Epithelial cell of proximal tubule (primary cell): ENCODE measurements around the gene AKAP6. TPM values are rescaled to one million over a fixed set of nuclear protein-coding genes. Genes with fewer than 3 reads are reported as not detected.

ENCODE experiments used
- DNase-seq: peaks from one replicate; pipeline ENCODE4 v3.0.0-alpha.2; 2011; ENCODE audit warnings: low read depth
- H3K4me3 ChIP-seq: 2 replicates; pipeline ENCODE4 v1.5.1; 2011; ENCODE audit warnings: low read depth, mild to moderate bottlenecking, low read length
- total RNA-seq: library from RNA; depleted of rRNA; stranded (reverse); fragments of >200 nt; gene quantifications from 2 replicates; pipeline ENCODE4 v1.2.3, GENCODE V29; 2015
- TF ChIP-seq, protein P1 (sequence below): conservative IDR thresholded peaks from 2 replicates; pipeline ENCODE4 v1.5.1; 2012; ENCODE audit warnings: low read depth, mild to moderate bottlenecking, low read length

The AKAP6 gene
- total RNA-seq, 1 donor from 2014 or later: 4.6 TPM

DNA sequence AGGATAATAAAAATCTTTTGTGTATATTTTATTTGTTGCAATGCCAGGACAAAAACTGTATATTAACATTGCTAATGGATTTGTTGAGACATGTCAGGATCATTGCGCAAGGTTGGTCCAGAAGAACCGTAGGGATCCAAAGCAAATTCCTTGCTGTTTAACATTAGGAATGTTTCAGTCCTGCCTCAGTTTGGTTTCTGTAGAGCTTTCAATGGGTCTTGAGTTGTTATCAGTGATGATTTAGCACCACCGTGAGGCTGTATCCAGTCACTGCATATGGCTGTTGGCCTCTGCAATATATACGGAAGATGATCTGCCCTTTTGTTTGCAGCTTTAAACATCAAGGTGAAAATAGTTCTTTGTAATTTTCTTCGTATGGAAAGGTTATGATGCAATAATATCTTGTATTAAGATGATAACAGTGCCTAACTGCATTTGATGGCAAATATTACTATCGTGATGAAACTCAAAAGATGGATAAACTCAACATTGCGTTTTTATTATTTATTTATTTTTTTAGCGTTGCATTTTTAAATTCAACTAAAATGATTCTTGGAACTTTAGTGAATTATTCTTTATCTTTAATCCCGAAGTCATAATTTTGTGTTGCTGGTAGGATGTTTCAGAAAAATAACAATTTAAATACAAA lies 231.2 kb downstream of the AKAP6 start:
- peak; percentile 33 for DNase-seq
- no peak overlapping the region for H3K4me3 ChIP-seq
- TF ChIP-seq, protein P1, sequence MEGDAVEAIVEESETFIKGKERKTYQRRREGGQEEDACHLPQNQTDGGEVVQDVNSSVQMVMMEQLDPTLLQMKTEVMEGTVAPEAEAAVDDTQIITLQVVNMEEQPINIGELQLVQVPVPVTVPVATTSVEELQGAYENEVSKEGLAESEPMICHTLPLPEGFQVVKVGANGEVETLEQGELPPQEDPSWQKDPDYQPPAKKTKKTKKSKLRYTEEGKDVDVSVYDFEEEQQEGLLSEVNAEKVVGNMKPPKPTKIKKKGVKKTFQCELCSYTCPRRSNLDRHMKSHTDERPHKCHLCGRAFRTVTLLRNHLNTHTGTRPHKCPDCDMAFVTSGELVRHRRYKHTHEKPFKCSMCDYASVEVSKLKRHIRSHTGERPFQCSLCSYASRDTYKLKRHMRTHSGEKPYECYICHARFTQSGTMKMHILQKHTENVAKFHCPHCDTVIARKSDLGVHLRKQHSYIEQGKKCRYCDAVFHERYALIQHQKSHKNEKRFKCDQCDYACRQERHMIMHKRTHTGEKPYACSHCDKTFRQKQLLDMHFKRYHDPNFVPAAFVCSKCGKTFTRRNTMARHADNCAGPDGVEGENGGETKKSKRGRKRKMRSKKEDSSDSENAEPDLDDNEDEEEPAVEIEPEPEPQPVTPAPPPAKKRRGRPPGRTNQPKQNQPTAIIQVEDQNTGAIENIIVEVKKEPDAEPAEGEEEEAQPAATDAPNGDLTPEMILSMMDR: peak; percentile 92

DNA sequence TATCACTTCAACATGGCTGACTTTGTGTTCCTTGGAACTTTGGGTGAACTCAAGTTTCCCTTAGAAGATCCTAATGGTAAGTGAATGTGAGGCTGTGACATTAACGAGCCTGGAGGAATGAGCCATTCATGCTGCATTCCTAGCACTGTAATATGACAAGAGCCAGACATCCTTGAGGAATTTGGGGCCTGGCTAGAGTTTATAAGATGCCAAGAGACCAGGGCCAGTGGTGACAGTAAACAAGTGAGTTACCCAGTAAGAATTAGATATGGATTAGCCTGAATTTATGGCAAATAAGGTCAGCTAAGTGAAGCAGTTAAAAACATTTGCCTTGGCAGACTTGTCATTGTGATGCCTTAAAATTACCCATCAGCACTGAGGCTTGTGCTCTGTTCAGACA lies 232.4 kb downstream of the AKAP6 start:
- no peak overlapping the region for H3K4me3 ChIP-seq
- TF ChIP-seq, protein P1: no peak
- no peak for DNase-seq

DNA sequence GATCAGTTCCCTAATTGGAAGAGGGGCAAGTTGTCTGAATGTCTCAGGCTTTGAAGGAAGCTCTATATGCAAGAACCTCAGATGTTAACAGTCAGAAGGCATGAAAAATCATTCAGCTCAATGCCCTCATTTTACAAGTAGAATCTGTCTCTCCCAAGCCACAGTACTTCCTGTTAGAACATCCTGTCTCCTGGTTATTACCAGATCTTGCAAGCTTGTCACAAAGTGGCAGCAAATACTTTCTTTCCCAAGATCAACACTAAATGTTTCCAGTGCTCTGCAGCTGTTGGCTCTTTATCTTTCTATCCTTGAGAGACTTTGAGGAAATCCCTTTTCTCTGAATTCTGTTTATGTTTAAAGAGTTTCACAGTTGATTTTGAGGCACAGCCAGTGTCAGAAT lies 235.5 kb downstream of the AKAP6 start:
- no peak overlapping the region for H3K4me3 ChIP-seq
- TF ChIP-seq, protein P1: no peak
- DNase-seq: no peak

DNA sequence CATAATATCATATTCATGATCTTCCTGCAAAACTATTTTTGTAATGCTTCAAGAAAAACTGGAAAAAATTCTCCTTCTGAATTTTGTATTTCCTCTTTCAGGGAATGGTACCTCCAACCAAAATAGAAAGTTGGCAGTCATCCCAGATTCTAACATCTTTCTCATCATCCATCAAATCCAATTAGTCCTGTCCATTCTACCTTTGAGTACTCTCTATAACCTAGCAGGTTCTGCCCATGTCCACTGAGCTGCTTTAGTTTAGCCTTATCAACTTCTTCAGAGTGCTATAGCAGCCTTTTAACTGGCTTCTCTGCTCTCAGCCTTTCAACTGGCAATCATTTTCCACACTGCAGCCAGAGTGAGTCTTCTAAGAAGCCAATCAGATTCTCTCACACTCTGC lies 236.2 kb downstream of the AKAP6 start:
- H3K4me3 ChIP-seq: no peak overlapping the region
- TF ChIP-seq, protein P1: no peak
- no peak for DNase-seq

DNA sequence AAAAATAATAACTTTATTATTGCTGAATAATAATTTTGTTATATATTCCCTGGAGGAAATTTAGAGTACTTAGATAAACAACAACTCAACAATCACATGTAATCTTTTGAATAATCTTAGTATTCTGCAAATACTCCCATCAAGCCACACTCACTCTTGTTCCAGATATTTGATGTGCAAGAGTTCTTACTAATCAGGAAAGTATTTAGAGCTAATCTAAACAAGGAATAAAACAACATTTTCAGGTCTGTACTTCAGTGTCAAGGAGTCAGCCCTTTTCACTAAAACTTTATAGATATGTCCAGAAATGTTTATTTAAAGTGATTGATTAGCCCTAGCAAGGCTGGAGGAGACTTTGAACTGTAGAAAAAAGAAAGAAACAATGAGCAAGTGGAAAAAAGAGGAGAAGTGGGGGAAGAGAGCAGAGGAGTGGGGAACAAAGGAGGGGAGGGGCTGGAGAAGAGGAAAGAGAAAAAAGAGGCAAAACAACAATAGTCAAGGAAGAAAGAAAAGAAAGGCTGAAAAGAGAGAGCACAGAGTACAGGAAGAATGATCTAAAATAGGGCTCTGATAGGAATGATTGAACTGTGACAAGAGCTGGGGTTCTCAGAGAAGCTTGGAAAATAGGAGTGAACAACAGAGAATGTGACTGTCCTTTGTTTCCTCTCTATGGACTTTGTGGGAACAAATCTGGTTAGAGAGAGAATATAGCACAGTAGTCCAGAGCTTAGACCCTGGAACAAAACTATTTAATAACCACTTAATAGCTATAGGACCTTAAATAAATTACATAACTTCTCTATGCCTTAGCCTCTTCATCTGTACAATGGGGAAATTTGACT lies 238.7 kb downstream of the AKAP6 start:
- TF ChIP-seq, protein P1: no peak
- DNase-seq: no peak
- no peak overlapping the region for H3K4me3 ChIP-seq

DNA sequence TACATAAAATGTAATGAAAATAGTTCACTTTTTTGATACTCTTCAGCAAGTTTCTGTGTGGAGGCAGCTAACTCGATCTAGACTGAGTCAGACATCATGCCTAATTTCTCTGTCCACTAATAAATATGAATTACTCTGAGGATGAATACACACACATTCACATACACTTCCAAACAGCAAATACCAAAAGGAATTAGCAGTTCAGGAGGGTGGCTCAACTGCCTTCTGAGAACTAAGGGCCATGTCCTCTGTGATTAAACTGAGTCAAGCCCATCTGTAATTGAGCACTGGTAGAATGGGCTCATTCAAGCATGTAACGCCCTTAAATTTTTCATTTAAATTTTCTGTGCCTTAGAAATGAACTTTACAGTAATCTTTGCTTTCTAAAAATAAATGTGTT lies 242.5 kb downstream of the AKAP6 start:
- DNase-seq: no peak
- TF ChIP-seq, protein P1: no peak
- no peak overlapping the region for H3K4me3 ChIP-seq
